MG63 (cell line): Measurements from ENCODE around the gene NAV3. TPM values are rescaled to one million over a fixed set of nuclear protein-coding genes. Genes with fewer than 3 reads are reported as not detected.

Source experiments
- DNase-seq: peaks from one replicate; pipeline ENCODE4 v3.0.0-alpha.2; 2020
- H3K27me3 ChIP-seq: fragments of 250-450 bp; sonication (Bioruptor Pico); 2 replicates; pipeline ENCODE4 v1.5.1; 2020; ENCODE audit warnings: mild to moderate bottlenecking, moderate library complexity
- H3K36me3 ChIP-seq: fragments of 250-450 bp; sonication (Bioruptor Pico); 2 replicates; pipeline ENCODE4 v1.5.1; 2020; ENCODE audit warnings: mild to moderate bottlenecking, moderate library complexity
- H3K4me3 ChIP-seq: fragments of 250-450 bp; sonication (Bioruptor Pico); 2 replicates; pipeline ENCODE4 v1.5.1; 2020; ENCODE audit warnings: mild to moderate bottlenecking, moderate library complexity
- H3K9me3 ChIP-seq: fragments of 250-450 bp; sonication (Bioruptor Pico); 2 replicates; pipeline ENCODE4 v1.5.1; 2020; ENCODE audit warnings: mild to moderate bottlenecking, moderate library complexity
- total RNA-seq: library from RNA; depleted of rRNA; stranded (reverse); fragments of >200 nt; shearing (Covaris generic); gene quantifications from 2 replicates; pipeline ENCODE4 v1.2.3, GENCODE V29; 2014; ENCODE audit warnings: low replicate concordance

The NAV3 gene
- total RNA-seq, 1 experiment from 2014 or later: 6.7 TPM

- Histone ChIP-seq H3K9me3 (no peaks in the 10 kb centered on the region), H3K36me3 (no peaks in the 10 kb centered on the region), H3K27me3 (no peaks in the 10 kb centered on the region), H3K4me3 (no peak overlapping the region)
- no peak for DNase-seq
These were observed 3.9 kb downstream of the NAV3 start for GRCh38 chr12:77834618-77835017.

GRCh38 chr12:77835969-77836368 is 5.3 kb downstream of the NAV3 start:
- DNase-seq: no peak
- Histone ChIP-seq H3K4me3 (no peak overlapping the region), H3K9me3 (no peaks in the 10 kb centered on the region), H3K27me3 (no peaks in the 10 kb centered on the region), H3K36me3 (no peaks in the 10 kb centered on the region)

GRCh38 chr12:77837876-77838291 is 7.2 kb downstream of the NAV3 start:
- Histone ChIP-seq H3K9me3 (no peaks in the 10 kb centered on the region), H3K27me3 (no peaks in the 10 kb centered on the region), H3K36me3 (no peaks in the 10 kb centered on the region), H3K4me3 (no peak overlapping the region)
- DNase-seq: no peak

GRCh38 chr12:77841521-77841920 is 10.8 kb downstream of the NAV3 start:
- H3K36me3 ChIP-seq: no peaks in the 10 kb centered on the region
- no peaks in the 10 kb centered on the region for H3K9me3 ChIP-seq
- H3K4me3 ChIP-seq: no peak overlapping the region
- DNase-seq: peak; percentile 5
- H3K27me3 ChIP-seq: no peaks in the 10 kb centered on the region

GRCh38 chr12:77842430-77842829 is 11.7 kb downstream of the NAV3 start:
- no peak overlapping the region for H3K4me3 ChIP-seq

GRCh38 chr12:77845831-77846230 is 15.1 kb downstream of the NAV3 start:
- Histone ChIP-seq H3K36me3 (no peaks in the 10 kb centered on the region), H3K4me3 (no peak overlapping the region), H3K9me3 (no peaks in the 10 kb centered on the region), H3K27me3 (no peaks in the 10 kb centered on the region)
- peak; percentile 0 for DNase-seq

More at GRCh38 chr12:77842430-77842829, 11.7 kb downstream of the NAV3 start:
- no peak for DNase-seq
- Histone ChIP-seq H3K27me3 (no peaks in the 10 kb centered on the region), H3K36me3 (no peaks in the 10 kb centered on the region), H3K9me3 (no peaks in the 10 kb centered on the region)

GRCh38 chr12:77847060-77847541 is 16.4 kb downstream of the NAV3 start:
- H3K4me3 ChIP-seq: no peak overlapping the region
- no peak for DNase-seq

GRCh38 chr12:77847680-77848431 is 17.2 kb downstream of the NAV3 start:
- H3K27me3 ChIP-seq: no peaks in the 10 kb centered on the region
- no peak overlapping the region for H3K4me3 ChIP-seq
- H3K36me3 ChIP-seq: no peaks in the 10 kb centered on the region
- no peaks in the 10 kb centered on the region for H3K9me3 ChIP-seq
- DNase-seq: peak; percentile 4

More at GRCh38 chr12:77847060-77847541, 16.4 kb downstream of the NAV3 start:
- Histone ChIP-seq H3K9me3 (no peaks in the 10 kb centered on the region), H3K27me3 (no peaks in the 10 kb centered on the region), H3K36me3 (no peaks in the 10 kb centered on the region)

- no peak overlapping the region for H3K4me3 ChIP-seq
- no peaks in the 10 kb centered on the region for H3K9me3 ChIP-seq
- no peaks in the 10 kb centered on the region for H3K27me3 ChIP-seq
- H3K36me3 ChIP-seq: no peaks in the 10 kb centered on the region
- DNase-seq: no peak
These were observed 19.4 kb downstream of the NAV3 start for GRCh38 chr12:77850129-77850528.

- Histone ChIP-seq H3K27me3 (no peaks in the 10 kb centered on the region), H3K9me3 (no peaks in the 10 kb centered on the region), H3K36me3 (no peaks in the 10 kb centered on the region), H3K4me3 (no peak overlapping the region)
- DNase-seq: no peak
These were observed 20.0 kb downstream of the NAV3 start for GRCh38 chr12:77850698-77851097.

GRCh38 chr12:77855548-77855947 is 24.9 kb downstream of the NAV3 start:
- Histone ChIP-seq H3K4me3 (no peak overlapping the region), H3K27me3 (no peaks in the 10 kb centered on the region), H3K9me3 (no peaks in the 10 kb centered on the region), H3K36me3 (no peaks in the 10 kb centered on the region)
- peak; percentile 53 for DNase-seq

GRCh38 chr12:77861317-77861716 is 30.6 kb downstream of the NAV3 start:
- no peaks in the 10 kb centered on the region for H3K9me3 ChIP-seq
- H3K36me3 ChIP-seq: no peaks in the 10 kb centered on the region
- H3K27me3 ChIP-seq: no peaks in the 10 kb centered on the region
- DNase-seq: no peak
- H3K4me3 ChIP-seq: no peak overlapping the region

- H3K9me3 ChIP-seq: no peaks in the 10 kb centered on the region
- no peak overlapping the region for H3K4me3 ChIP-seq
- H3K36me3 ChIP-seq: no peaks in the 10 kb centered on the region
- no peaks in the 10 kb centered on the region for H3K27me3 ChIP-seq
- DNase-seq: no peak
These were observed 34.5 kb downstream of the NAV3 start for GRCh38 chr12:77865178-77865577.

GRCh38 chr12:77878901-77879300 is 48.2 kb downstream of the NAV3 start:
- no peak for DNase-seq
- no peaks in the 10 kb centered on the region for H3K36me3 ChIP-seq
- H3K27me3 ChIP-seq: peaks cover 7% of the 10 kb centered on the region
- H3K4me3 ChIP-seq: no peak overlapping the region
- H3K9me3 ChIP-seq: no peaks in the 10 kb centered on the region

- Histone ChIP-seq H3K36me3 (no peaks in the 10 kb centered on the region), H3K4me3 (no peak overlapping the region), H3K27me3 (peaks cover 4% of the 10 kb centered on the region), H3K9me3 (no peaks in the 10 kb centered on the region)
- no peak for DNase-seq
These were observed 52.0 kb downstream of the NAV3 start for GRCh38 chr12:77882709-77883108.

GRCh38 chr12:77888611-77889010 is 57.9 kb downstream of the NAV3 start:
- Histone ChIP-seq H3K4me3 (no peak overlapping the region), H3K9me3 (no peaks in the 10 kb centered on the region), H3K36me3 (no peaks in the 10 kb centered on the region), H3K27me3 (no peaks in the 10 kb centered on the region)
- DNase-seq: peak; percentile 0

- no peaks in the 10 kb centered on the region for H3K9me3 ChIP-seq
- no peak overlapping the region for H3K4me3 ChIP-seq
- H3K27me3 ChIP-seq: no peaks in the 10 kb centered on the region
- no peak for DNase-seq
- no peaks in the 10 kb centered on the region for H3K36me3 ChIP-seq
These were observed 60.9 kb downstream of the NAV3 start for GRCh38 chr12:77891518-77892147.

- Histone ChIP-seq H3K4me3 (no peak overlapping the region), H3K36me3 (no peaks in the 10 kb centered on the region), H3K9me3 (no peaks in the 10 kb centered on the region), H3K27me3 (no peaks in the 10 kb centered on the region)
- peak; percentile 39 for DNase-seq
These were observed 63.2 kb downstream of the NAV3 start for GRCh38 chr12:77893918-77894317.
